NB4 (cell line): ENCODE results near the gene ESR1.

ENCODE experiments used
- CTCF ChIP-seq: IDR thresholded peaks from one replicate; pipeline ENCODE4 v1.5.1; 2012; ENCODE audit warnings: low read depth, low read length
- MAX ChIP-seq: IDR thresholded peaks from 2 replicates; pipeline ENCODE4 v1.6.1; 2011; ENCODE audit warnings: low read depth, low read length
- MYC ChIP-seq: IDR thresholded peaks from 2 replicates; pipeline ENCODE4 v1.6.1; 2011; ENCODE audit warnings: low read depth, low read length
- POLR2A ChIP-seq: IDR thresholded peaks from 2 replicates; pipeline ENCODE4 v1.6.1; 2011; ENCODE audit warnings: mild to moderate bottlenecking; ENCODE audit not compliant: insufficient read length; ENCODE audit errors: extremely low read depth

- TF ChIP-seq CTCF (no peak), MYC (no peak), POLR2A (no peak), MAX (no peak)
Observed at GRCh38 chr6:152122434-152122833, 315.0 kb downstream of the ESR1 start.
